ENCODE measurements around the gene CHSY1.

Gene CHSY1

DNA sequence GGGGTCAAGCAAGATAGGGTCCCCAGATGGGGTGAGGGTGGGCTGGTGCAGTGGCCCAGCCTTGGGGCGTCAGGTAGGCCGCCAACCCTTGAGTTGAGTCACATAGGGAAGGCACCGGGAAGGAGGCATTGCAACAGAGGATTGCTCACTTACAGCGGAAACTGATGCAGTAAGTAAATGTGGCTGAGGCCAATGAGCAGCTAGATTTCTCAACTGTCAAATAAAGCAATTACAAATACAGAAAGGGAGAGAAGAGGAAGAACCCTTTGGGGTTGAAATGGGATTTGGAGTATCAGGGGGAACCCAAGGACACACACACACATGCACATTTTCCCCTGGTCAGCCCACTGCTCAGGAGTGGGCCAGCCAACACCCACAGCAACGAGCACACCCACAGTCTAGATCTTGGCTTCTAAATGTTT, 44.0 kb downstream of the CHSY1 start:
- DNase-seq (ENCODE audit: extremely low read depth, insufficient read length): no peak
- TF ChIP-seq, protein P1, sequence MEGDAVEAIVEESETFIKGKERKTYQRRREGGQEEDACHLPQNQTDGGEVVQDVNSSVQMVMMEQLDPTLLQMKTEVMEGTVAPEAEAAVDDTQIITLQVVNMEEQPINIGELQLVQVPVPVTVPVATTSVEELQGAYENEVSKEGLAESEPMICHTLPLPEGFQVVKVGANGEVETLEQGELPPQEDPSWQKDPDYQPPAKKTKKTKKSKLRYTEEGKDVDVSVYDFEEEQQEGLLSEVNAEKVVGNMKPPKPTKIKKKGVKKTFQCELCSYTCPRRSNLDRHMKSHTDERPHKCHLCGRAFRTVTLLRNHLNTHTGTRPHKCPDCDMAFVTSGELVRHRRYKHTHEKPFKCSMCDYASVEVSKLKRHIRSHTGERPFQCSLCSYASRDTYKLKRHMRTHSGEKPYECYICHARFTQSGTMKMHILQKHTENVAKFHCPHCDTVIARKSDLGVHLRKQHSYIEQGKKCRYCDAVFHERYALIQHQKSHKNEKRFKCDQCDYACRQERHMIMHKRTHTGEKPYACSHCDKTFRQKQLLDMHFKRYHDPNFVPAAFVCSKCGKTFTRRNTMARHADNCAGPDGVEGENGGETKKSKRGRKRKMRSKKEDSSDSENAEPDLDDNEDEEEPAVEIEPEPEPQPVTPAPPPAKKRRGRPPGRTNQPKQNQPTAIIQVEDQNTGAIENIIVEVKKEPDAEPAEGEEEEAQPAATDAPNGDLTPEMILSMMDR (IDR thresholded peaks at IDR 0.05; ENCODE audit: insufficient read depth, low read length, poor library complexity, severe bottlenecking): no peak
- Histone ChIP-seq H3K36me3 (ENCODE audit: control insufficient read depth, insufficient read depth, low read length) (peaks cover 2% of the 10 kb centered on the region; the same call in 1 of the 2 replicates), H3K27me3 (replicated peaks; ENCODE audit: control insufficient read depth, insufficient read depth, low read length) (no peaks in the 10 kb centered on the region), H3K4me3 (replicated peaks; ENCODE audit: low read depth, low read length) (no peak overlapping the region)

DNA sequence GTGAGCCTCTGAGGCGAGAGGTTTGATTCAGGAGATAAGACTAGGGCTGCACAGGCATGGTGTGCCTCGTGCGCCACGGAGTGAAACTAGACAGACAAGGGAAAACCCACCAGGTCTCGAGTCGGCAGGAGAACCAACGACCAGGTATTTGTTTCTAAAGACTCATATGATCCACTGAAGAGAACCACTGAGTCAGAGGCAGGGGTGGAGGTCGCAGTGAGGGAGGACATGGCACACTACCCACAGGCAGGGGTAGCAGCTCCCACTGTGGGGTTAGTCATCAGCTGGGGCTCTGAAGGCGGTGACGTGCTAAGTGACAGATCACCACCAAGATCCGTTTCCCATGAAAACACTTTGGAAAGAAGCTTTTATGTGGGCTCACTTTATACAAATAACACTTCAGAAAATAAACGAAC, 45.7 kb downstream of the CHSY1 start:
- TF ChIP-seq, protein P1 (IDR thresholded peaks at IDR 0.05; ENCODE audit: insufficient read depth, low read length, poor library complexity, severe bottlenecking): no peak
- DNase-seq (ENCODE audit: extremely low read depth, insufficient read length): no peak
- Histone ChIP-seq H3K27me3 (replicated peaks; ENCODE audit: control insufficient read depth, insufficient read depth, low read length) (no peaks in the 10 kb centered on the region), H3K36me3 (ENCODE audit: control insufficient read depth, insufficient read depth, low read length) (peaks cover 2% of the 10 kb centered on the region), H3K4me3 (replicated peaks; ENCODE audit: low read depth, low read length) (no peak overlapping the region)

DNA sequence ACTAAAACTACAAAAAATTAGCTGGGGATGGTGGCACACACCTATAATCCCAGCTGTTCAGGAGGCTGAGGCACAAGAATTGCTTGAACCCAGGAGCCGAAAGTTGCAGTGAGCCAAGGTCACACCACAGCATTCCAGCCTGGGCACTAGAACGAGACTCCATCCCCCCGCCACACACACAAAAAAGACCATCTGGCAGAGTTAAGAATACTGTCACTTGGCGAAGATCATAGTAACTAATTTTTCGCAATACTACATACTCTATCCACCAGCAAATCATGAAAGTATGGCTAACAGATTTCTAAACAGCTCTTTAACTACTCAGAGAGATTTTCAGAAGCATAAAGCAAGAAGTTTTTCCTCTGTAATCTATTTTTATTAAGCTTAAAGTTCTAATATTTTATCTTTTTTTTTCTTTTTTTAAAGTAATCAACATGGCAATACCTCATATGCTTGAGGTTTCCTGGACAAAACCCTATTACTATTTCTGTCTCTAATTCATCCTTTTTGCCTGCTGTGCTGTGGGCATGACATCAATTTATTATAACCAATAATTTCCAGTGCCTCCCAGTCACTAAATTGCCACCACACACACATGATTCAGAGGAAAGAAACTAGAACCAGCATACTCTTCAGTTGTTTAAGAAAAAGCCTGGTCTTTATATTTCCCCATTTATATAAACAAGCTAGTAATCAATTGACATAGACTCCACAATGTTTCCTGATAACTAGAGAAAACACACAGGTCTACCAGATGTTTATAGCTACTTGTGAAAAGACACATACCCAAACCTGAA, 46.9 kb downstream of the CHSY1 start:
- no peak overlapping the region for H3K4me3 ChIP-seq (replicated peaks; ENCODE audit: low read depth, low read length)
- no peak for DNase-seq (ENCODE audit: extremely low read depth, insufficient read length)

DNA sequence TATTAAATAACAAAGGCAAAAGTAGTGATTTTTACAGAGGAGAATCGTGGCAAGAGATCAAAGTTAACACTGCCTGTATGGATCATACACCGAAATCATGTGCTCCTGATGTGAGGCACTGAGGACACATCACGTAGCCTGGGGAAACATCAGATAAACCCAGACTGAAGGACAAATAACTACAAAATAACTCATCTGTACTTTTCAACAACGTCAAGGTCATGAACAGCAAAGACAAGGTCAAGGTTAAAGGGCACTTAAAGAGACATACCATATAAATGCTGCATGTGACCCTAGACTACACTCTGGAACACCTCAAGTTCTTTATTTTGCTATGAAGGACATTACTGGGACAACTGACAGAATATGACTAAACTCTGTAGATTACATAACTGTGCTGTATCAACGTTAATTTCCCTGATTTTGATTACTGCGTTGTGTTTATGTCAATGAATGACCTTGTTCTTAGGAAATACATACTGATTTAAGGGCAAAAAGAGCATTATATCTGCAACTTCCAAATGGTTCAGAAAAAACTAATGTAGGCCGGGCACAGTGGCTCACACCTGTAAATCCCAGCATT, 48.1 kb downstream of the CHSY1 start:
- H3K36me3 ChIP-seq (ENCODE audit: control insufficient read depth, insufficient read depth, low read length): peaks cover 2% of the 10 kb centered on the region
- TF ChIP-seq, protein P1 (IDR thresholded peaks at IDR 0.05; ENCODE audit: insufficient read depth, low read length, poor library complexity, severe bottlenecking): no peak
- H3K4me3 ChIP-seq (replicated peaks; ENCODE audit: low read depth, low read length): no peak overlapping the region
- H3K27me3 ChIP-seq (replicated peaks; ENCODE audit: control insufficient read depth, insufficient read depth, low read length): no peaks in the 10 kb centered on the region
- no peak for DNase-seq (ENCODE audit: extremely low read depth, insufficient read length)

More for the DNA sequence above, 46.9 kb downstream of the CHSY1 start:
- Histone ChIP-seq H3K27me3 (replicated peaks; ENCODE audit: control insufficient read depth, insufficient read depth, low read length) (no peaks in the 10 kb centered on the region), H3K36me3 (ENCODE audit: control insufficient read depth, insufficient read depth, low read length) (peaks cover 2% of the 10 kb centered on the region)
- TF ChIP-seq, protein P1 (IDR thresholded peaks at IDR 0.05; ENCODE audit: insufficient read depth, low read length, poor library complexity, severe bottlenecking): no peak

DNA sequence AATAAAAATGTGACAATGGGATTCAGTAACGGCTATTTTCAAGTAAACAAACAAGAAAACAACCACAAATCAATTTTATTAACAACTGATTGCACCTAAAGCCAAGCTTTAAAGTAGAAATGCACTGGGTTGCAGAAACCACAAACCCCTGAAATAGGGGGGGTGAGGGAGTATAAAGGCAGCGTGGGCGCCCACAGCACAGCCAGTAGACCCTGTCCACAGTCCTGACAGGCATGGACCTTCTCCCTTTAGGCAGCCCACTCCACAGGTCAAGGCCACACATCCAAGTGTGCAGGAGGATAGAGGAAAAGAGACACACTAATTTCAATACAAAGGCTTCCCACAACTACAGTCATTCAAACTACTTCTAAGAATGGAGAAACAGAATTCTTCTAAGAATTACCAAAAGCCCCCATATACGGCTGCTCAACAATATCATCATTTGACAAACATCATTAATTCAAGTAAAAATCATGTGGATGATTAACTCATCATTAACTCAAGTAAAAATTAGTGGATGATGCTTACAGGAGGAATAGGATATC, 48.7 kb downstream of the CHSY1 start:
- no peak for DNase-seq (ENCODE audit: extremely low read depth, insufficient read length)
- H3K27me3 ChIP-seq (replicated peaks; ENCODE audit: control insufficient read depth, insufficient read depth, low read length): no peaks in the 10 kb centered on the region

More for the DNA sequence above, 48.7 kb downstream of the CHSY1 start:
- Histone ChIP-seq H3K36me3 (ENCODE audit: control insufficient read depth, insufficient read depth, low read length) (peaks cover 2% of the 10 kb centered on the region), H3K4me3 (replicated peaks; ENCODE audit: low read depth, low read length) (no peak overlapping the region)
- TF ChIP-seq, protein P1 (IDR thresholded peaks at IDR 0.05; ENCODE audit: insufficient read depth, low read length, poor library complexity, severe bottlenecking): no peak
